HL-60/S4 (cell line): ENCODE results near the gene ST3GAL6.

ENCODE experiments used
- in situ Hi-C: fragments of 300-500 bp; cut with MboI; formaldehyde crosslinking; loops from 2 replicates; pipeline ENCODE4 v1.14.3; 2022; ENCODE audit warnings: low sequenced_read_pairs

Gene ST3GAL6

GRCh38 chr3:98775459-98776139, 12.5 kb downstream of the ST3GAL6 start:
- in situ Hi-C loops, result no loop called here

DNA sequence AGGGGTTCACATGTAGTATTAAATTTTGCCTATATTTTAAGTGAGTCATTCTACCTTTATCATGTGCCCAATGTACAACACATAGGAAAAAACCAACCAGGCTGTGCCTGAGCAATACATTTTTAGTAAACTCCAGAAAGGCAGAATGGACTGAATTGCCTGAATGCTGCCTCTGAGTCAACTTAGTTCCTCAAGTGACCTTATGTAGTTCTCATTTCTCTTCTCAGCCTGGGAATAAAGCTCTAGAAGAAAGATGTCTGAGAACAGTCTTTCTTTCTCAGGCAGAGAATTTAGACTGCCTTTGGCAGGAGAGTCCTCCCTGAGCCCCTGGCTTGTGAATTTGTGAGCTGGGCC, 13.0 kb downstream of the ST3GAL6 start:
- in situ Hi-C loops, result no loop called here

GRCh38 chr3:98777286-98777685, 14.1 kb downstream of the ST3GAL6 start:
- in situ Hi-C loops, result no loop called here

DNA sequence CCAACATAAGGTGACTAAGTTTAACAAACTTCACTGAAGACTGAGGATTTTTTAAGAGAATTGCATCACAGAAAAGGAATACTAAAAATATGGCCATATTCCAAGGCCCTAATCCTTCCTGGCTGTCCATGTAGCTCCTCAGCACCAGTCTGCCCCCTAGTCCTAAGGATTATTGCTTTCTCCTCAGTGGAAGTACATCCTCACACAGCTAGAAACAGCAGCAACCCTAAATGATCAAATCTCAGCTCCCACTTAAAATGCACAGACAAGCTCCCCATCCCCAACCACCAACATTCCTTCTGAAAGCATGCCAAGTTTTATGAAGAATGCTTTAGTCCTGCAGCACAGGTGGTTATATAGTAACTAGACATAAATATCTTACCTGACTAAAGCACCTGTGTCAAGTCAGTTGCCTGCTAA, 14.7 kb downstream of the ST3GAL6 start:
- in situ Hi-C loops, result no loop called here

GRCh38 chr3:98778383-98778782, 15.2 kb downstream of the ST3GAL6 start:
- in situ Hi-C loops, result no loop called here

- in situ Hi-C loops, result no loop called here
Observed at GRCh38 chr3:98778852-98779413, 15.8 kb downstream of the ST3GAL6 start.

DNA sequence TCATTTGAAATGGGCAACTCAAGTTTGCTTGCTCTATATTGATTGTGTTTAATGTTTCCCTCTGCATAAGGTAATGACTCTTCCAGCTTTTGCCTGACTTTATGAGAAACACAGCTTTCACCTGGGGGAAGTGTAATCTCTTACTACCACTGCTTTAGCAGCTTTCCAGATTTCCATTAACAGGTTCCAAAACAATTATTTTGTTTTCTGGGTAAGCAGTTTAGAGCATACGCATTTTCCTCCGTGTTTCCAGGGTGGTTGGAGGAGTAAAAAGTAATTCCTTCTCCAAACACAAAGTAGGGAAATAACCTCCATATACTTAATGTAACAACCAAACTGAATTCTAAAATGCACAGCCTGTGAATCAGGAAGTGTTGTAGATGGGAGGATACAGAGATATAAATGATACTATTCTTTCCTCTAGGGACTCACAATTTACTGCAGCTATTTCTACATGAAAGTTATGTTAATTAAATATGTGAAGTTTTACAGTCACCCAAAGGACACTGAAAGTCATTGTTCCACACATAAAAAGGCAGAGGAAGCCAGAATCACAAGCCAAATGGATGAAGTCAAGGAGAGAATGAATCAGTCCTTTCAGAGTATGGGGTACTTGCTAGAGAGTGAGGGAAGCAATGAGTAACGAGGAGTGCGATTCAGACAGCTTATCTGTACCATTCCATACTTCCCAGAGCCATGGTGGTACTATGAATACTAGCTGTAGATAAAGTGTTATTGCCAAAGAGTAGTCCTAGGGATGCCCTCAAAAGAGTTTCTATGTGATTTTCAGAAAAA, 16.6 kb downstream of the ST3GAL6 start:
- in situ Hi-C loops, result no loop called here

DNA sequence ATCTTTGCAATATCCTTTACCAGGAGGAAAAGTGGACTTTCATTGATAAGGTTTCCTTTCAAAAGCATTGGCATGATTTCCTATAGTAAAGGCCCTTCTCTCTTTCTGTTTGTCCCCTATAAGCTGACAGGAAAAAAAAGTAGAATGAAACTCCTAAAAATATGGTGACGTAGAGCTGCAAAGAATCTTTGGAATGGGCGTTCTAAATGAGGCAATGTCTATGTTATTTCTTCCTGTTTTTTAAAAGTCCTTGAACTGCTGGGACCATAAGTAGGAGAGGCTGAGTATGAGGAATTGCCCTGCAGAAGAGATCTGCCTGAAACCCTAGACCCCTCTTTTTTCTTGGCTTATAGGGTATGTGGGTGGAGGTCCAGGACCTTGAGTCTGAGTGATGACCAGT, 17.2 kb downstream of the ST3GAL6 start:
- in situ Hi-C loops, result no loop called here

- in situ Hi-C loops, result no loop called here
Observed at GRCh38 chr3:98782824-98783500, 19.8 kb downstream of the ST3GAL6 start.

DNA sequence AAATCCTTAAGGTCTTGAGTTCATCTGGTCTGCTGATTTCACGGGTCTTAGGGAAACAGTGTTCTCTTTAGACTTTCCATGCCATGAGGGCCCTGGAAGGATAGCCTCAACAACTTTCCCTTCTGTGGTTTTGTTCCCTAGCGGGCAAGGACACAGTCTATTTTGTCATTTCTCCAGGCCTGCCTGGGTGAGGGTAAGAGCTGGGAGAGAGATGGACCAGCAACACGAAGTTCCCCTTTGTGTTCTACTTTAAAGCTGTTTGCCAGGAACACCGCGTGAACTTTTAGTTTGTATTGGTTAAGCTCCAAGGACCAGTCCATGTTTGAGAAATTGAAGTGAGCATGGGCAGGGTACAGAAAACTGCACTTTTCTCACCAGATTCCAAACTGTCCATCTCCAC, 20.9 kb downstream of the ST3GAL6 start:
- in situ Hi-C loops, result no loop called here

GRCh38 chr3:98784666-98785600, 21.8 kb downstream of the ST3GAL6 start:
- in situ Hi-C loops, result no loop called here

DNA sequence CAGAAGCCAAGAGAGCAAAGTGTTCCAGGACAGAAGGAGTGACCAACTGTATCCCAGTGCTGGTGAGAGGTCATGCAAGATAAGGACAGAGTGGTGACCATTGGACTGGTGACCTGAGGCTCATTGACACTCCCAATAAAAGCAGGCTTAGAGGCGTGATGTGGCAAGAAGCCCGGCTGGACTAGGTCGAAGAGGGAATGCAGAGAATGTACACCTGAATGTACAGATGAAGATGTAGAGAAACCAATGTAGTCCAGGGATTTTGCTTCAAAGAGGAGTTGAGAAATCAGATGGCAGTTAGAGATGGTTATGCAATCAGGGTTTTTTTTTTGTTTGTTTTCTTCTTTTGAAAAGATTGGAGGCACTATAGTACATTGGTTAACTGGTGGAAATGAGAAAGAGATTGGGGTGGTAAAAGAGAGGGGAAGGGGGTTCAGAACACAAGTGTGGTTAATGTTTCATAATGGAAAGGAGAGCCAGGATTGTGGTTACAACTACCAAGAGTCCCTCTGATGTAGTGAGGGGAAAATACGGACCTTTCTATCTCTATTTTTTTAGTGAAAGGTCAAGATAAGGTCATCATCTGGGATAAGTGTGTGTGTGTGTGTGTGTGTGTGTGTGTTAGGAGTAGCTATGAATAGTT, 23.3 kb downstream of the ST3GAL6 start:
- in situ Hi-C loops, result no loop called here

DNA sequence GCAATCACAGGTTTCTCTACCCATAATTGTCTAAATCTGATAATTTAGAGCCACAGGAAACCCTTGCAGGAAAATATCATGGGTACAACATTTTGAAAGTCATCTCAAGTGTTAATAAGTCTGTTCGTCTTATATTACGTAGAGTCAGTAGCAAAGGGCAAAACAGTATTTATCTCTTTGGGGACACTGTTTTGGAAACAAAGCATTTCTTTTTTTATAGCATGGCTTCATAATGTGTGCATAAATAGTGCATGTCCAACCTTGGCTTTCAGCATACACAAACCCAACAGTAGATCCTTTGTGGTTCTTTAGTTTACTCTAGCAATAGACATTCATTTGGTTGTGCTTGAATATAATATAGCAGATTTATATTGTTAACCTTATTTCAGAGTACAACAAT, 24.0 kb downstream of the ST3GAL6 start:
- in situ Hi-C loops, result no loop called here

DNA sequence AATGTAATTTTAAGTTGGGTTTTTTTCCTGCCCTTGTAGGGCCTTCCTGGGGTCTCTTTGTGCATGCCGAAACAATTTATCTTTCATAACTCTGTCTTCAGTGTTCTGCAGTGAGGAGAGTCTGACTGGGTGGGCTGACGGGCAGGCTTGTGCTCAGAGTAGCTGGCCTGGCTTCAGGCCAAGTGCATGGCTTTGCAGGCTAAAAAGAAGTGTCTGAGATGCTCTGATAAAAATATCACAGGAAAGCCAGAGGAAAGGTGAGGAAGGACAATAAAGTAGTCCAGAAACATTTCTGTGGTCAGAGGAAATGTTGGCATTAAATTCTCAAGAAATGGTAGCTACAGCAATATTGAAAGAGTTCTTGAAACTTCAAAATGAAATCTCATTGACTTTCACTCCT, 25.5 kb downstream of the ST3GAL6 start:
- in situ Hi-C loops, result no loop called here

GRCh38 chr3:98791341-98792325, 28.5 kb downstream of the ST3GAL6 start:
- in situ Hi-C loops, result no loop called here

DNA sequence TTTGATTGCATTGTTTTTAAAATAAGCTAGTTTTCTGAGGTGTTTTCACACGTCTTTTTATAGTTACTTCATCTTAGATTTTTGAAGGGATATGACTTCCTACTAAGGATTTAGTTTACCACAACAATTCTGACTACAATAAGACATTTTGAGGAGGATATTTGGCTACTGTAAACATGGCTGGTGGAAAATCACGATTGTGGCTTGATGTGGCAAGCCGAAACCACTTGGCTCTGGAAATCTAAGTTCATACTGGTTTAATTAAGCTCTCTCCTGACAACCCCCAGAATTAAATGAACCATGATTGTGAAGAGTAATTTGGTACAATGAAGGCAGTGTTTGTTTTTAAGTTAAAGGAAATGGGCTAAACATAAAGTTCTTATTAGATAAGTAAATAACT, 30.8 kb downstream of the ST3GAL6 start:
- in situ Hi-C loops, result no loop called here

- in situ Hi-C loops, result no loop called here
Observed at GRCh38 chr3:98796334-98796733, 33.2 kb downstream of the ST3GAL6 start.

GRCh38 chr3:98797905-98798304, 34.8 kb downstream of the ST3GAL6 start:
- in situ Hi-C loops, result no loop called here

DNA sequence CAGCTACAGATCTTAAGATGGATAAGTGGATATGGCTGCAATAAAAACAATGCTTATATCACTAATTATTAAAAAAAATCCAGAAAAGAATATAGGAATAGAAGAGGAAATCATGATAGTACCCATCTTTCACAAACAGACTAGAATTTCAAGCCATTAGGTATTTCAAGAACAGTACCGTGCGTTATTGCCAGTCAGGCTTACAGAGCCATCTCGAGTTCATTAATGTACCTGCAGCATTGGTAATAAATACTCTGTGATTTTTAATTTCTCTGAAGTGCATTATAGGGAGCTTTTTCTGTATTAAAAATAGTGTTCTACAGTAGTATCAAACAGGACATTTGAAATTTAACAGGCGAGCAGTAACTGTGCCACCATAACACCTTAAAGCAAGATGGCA, 35.7 kb downstream of the ST3GAL6 start:
- in situ Hi-C loops, result no loop called here
